Measurements from ENCODE around the gene GART.
"Not testable (repeated sequence)": the region's sequence is repeated elsewhere in the genome, so short reads cannot be mapped to it uniquely, and the experiment has no call there.

The GART gene

GRCh38 chr21:33541756-33542639 is at the start of gene GART:
Gene GART (minus strand): TSS chr21:33542117. CDS start chr21:33539315, 2,802 bp downstream.
- peak; percentile 92 for DNase-seq

- peak; percentile 97 for DNase-seq
Observed at GRCh38 chr21:33588485-33589335, 46.8 kb upstream of the GART start, which contains the start of gene DONSON. Gene DONSON (minus strand): TSS chr21:33588684. CDS start chr21:33588641, 43 bp downstream.

GRCh38 chr21:33587792-33588484 is 46.0 kb upstream of the GART start:
- no peak for DNase-seq

- DNase-seq = no peak
Observed at GRCh38 chr21:33586927-33587326, 45.0 kb upstream of the GART start.

GRCh38 chr21:33584455-33584854 is 42.5 kb upstream of the GART start:
- DNase-seq = no peak

- no peak for DNase-seq
Observed at GRCh38 chr21:33578959-33579542, 37.1 kb upstream of the GART start.

GRCh38 chr21:33578214-33578613 is 36.3 kb upstream of the GART start:
- DNase-seq = no peak

- DNase-seq = not testable (repeated sequence)
Observed at GRCh38 chr21:33576741-33577141, 34.8 kb upstream of the GART start.

- no peak for DNase-seq
Observed at GRCh38 chr21:33572350-33572749, 30.4 kb upstream of the GART start.

- no peak for DNase-seq
Observed at GRCh38 chr21:33569991-33570390, 28.1 kb upstream of the GART start.

- no peak for DNase-seq
Observed at GRCh38 chr21:33568448-33568847, 26.5 kb upstream of the GART start.

- no peak for DNase-seq
Observed at GRCh38 chr21:33567914-33568313, 26.0 kb upstream of the GART start.

GRCh38 chr21:33566514-33566913 is 24.6 kb upstream of the GART start:
- no peak for DNase-seq

GRCh38 chr21:33562389-33562788 is 20.5 kb upstream of the GART start:
- DNase-seq = no peak

- no peak for DNase-seq
Observed at GRCh38 chr21:33561373-33561772, 19.5 kb upstream of the GART start.

- no peak for DNase-seq
Observed at GRCh38 chr21:33560965-33561364, 19.0 kb upstream of the GART start.

GRCh38 chr21:33559813-33560212 is 17.9 kb upstream of the GART start:
- DNase-seq = no peak

GRCh38 chr21:33558777-33559421 is 17.0 kb upstream of the GART start:
- no peak for DNase-seq

- no peak for DNase-seq
Observed at GRCh38 chr21:33557447-33557846, 15.5 kb upstream of the GART start.

GRCh38 chr21:33554982-33555344 is 13.0 kb upstream of the GART start:
- DNase-seq = no peak

GRCh38 chr21:33554236-33554981 is 12.5 kb upstream of the GART start:
- DNase-seq = no peak

All from activated CD8-positive, alpha-beta memory T cell treated with anti-CD3 and anti-CD28 coated beads for 24 hours (primary cell).